IPS-15b (cell line): ENCODE results near the gene MCTP1.
"Not testable (repeated sequence)": the region's sequence is repeated elsewhere in the genome, so short reads cannot be mapped to it uniquely, and the experiment has no call there.

Experiments
- H3K27me3 ChIP-seq: one replicate; pipeline ENCODE4 v1.6.1; 2013; ENCODE audit warnings: low read length; ENCODE audit not compliant: control insufficient read depth, insufficient read depth
- H3K36me3 ChIP-seq: one replicate; pipeline ENCODE4 v1.6.1; 2013; ENCODE audit warnings: low read length; ENCODE audit not compliant: control insufficient read depth, insufficient read depth
- H3K4me1 ChIP-seq: one replicate; pipeline ENCODE4 v1.6.1; 2013; ENCODE audit warnings: mild to moderate bottlenecking, low read length; ENCODE audit not compliant: control insufficient read depth, insufficient read depth
- H3K4me3 ChIP-seq: one replicate; pipeline ENCODE4 v1.5.1; 2013; ENCODE audit warnings: low read depth, low read length
- H3K9ac ChIP-seq: one replicate; pipeline ENCODE4 v1.6.1; 2013; ENCODE audit warnings: low read depth, mild to moderate bottlenecking, low read length
- H3K9me3 ChIP-seq: one replicate; pipeline ENCODE4 v1.6.1; 2013; ENCODE audit warnings: mild to moderate bottlenecking, low read length; ENCODE audit not compliant: control insufficient read depth, insufficient read depth

The MCTP1 gene

GRCh38 chr5:94849821-94850736 lies 434.8 kb downstream of the MCTP1 start:
- H3K4me1 ChIP-seq: peaks cover 21% of the 10 kb centered on the region
- no peaks in the 10 kb centered on the region for H3K36me3 ChIP-seq
- no peaks in the 10 kb centered on the region for H3K9me3 ChIP-seq
- H3K9ac ChIP-seq: no peak overlapping the region
- no peaks in the 10 kb centered on the region for H3K27me3 ChIP-seq
- no peak overlapping the region for H3K4me3 ChIP-seq

- Histone ChIP-seq H3K9ac (no peak overlapping the region), H3K4me3 (no peak overlapping the region), H3K36me3 (no peaks in the 10 kb centered on the region), H3K4me1 (peaks cover 21% of the 10 kb centered on the region), H3K27me3 (no peaks in the 10 kb centered on the region), H3K9me3 (no peaks in the 10 kb centered on the region)
Measured at GRCh38 chr5:94849324-94849723, 435.6 kb downstream of the MCTP1 start.

GRCh38 chr5:94847726-94848125 lies 437.2 kb downstream of the MCTP1 start:
- H3K9ac ChIP-seq: no peak overlapping the region

DNA sequence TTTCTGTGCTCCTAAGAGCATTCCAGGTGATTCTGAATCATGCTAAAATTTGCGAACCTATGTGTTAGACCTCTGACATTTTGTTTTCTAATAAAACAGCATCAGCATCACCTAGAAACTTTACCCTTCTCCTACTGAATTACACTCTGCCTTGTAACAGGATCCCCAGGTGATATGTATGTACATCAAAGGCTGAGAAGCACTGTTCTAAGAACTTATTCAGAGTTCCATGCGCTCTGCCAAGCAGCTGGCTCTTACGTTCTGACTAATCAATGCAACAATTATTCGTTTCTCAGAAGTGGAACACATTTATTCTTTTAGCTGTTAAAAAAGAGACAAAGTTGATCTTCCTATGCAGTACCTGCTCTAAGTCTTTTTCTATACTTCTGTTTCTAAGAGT lies 437.9 kb downstream of the MCTP1 start:
- no peak overlapping the region for H3K9ac ChIP-seq
- H3K9me3 ChIP-seq: no peaks in the 10 kb centered on the region
- no peak overlapping the region for H3K4me3 ChIP-seq
- peaks cover 9% of the 10 kb centered on the region for H3K4me1 ChIP-seq
- H3K27me3 ChIP-seq: no peaks in the 10 kb centered on the region
- no peaks in the 10 kb centered on the region for H3K36me3 ChIP-seq

More at GRCh38 chr5:94847726-94848125, 437.2 kb downstream of the MCTP1 start:
- no peaks in the 10 kb centered on the region for H3K9me3 ChIP-seq
- no peaks in the 10 kb centered on the region for H3K36me3 ChIP-seq
- H3K27me3 ChIP-seq: no peaks in the 10 kb centered on the region
- peaks cover 10% of the 10 kb centered on the region for H3K4me1 ChIP-seq
- no peak overlapping the region for H3K4me3 ChIP-seq

GRCh38 chr5:94845696-94846095 lies 439.2 kb downstream of the MCTP1 start:
- H3K9ac ChIP-seq, H3K27me3 ChIP-seq, H3K9me3 ChIP-seq, H3K4me1 ChIP-seq, H3K4me3 ChIP-seq, H3K36me3 ChIP-seq: not testable (repeated sequence)

DNA sequence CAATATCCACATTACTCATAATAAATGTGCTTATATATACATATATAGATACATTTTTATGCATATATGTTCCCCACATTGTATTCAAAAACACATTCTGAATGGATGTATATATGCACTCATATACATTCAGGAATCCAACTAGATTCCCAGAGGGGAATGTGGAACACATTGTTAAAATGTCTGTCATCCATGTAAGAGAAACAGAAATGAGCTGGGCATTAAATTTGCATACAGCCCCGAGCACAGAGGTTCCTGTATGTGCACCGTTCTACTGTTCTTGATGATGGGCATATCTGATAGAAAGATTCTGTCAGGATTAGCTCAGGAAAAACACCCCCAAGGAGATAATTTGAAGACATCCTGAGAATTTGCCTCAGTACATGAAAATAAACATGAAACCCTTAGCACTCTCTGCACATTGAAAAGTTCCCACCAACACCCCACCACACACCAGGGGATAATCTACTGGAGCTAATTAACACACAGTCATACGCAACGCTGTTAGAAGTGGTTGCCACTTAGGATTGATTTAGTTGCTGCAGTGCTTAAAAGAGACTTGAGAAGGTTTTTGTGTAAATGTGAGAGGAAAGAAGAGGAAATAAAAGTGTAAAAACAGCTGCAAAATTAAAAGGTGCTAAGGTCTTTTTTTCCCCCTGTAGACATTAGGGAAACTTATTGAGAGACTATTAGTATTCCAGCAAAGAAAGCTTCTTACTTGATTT lies 443.1 kb downstream of the MCTP1 start:
- Histone ChIP-seq H3K9ac (no peak overlapping the region), H3K4me3 (no peak overlapping the region), H3K4me1 (no peaks in the 10 kb centered on the region), H3K27me3 (no peaks in the 10 kb centered on the region), H3K9me3 (no peaks in the 10 kb centered on the region), H3K36me3 (no peaks in the 10 kb centered on the region)

- Histone ChIP-seq H3K4me3 (no peak overlapping the region), H3K9ac (no peak overlapping the region), H3K9me3 (no peaks in the 10 kb centered on the region), H3K36me3 (no peaks in the 10 kb centered on the region), H3K4me1 (no peaks in the 10 kb centered on the region), H3K27me3 (no peaks in the 10 kb centered on the region)
Measured at GRCh38 chr5:94833851-94834250, 451.0 kb downstream of the MCTP1 start.

GRCh38 chr5:94832685-94833084 lies 452.2 kb downstream of the MCTP1 start:
- Histone ChIP-seq H3K9ac (no peak overlapping the region), H3K36me3 (no peaks in the 10 kb centered on the region), H3K9me3 (no peaks in the 10 kb centered on the region), H3K4me1 (no peaks in the 10 kb centered on the region), H3K4me3 (no peak overlapping the region), H3K27me3 (no peaks in the 10 kb centered on the region)

GRCh38 chr5:94830520-94830919 lies 454.4 kb downstream of the MCTP1 start:
- H3K9ac ChIP-seq: no peak overlapping the region
- no peaks in the 10 kb centered on the region for H3K9me3 ChIP-seq
- H3K4me1 ChIP-seq: no peaks in the 10 kb centered on the region
- no peaks in the 10 kb centered on the region for H3K27me3 ChIP-seq
- no peaks in the 10 kb centered on the region for H3K36me3 ChIP-seq
- no peak overlapping the region for H3K4me3 ChIP-seq

- not testable (repeated sequence) for H3K27me3 ChIP-seq, H3K4me3 ChIP-seq, H3K36me3 ChIP-seq, H3K9ac ChIP-seq, H3K4me1 ChIP-seq, H3K9me3 ChIP-seq
Measured at GRCh38 chr5:94828222-94828621, 456.7 kb downstream of the MCTP1 start.

DNA sequence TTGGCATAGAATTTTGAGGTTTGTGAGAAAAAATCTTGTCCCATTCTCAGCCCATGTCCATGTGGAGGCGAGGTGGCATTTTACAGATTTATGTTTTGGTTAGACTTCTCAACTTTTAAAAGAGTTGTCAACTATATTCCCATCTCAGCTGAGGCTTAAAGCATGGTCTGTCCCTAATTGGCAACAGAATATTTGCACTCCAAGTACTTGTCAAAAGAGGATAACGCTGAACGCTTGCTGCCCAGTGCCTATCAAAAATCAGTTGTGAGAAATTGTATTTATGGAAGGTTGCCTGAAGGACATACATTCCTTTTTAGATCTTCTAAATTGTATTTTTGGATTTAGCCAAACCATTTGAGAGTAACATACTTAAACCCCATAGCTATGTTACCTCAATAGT lies 464.4 kb downstream of the MCTP1 start:
- Histone ChIP-seq H3K4me3 (no peak overlapping the region), H3K9ac (no peak overlapping the region), H3K27me3 (no peaks in the 10 kb centered on the region), H3K36me3 (no peaks in the 10 kb centered on the region), H3K9me3 (no peaks in the 10 kb centered on the region), H3K4me1 (no peaks in the 10 kb centered on the region)

DNA sequence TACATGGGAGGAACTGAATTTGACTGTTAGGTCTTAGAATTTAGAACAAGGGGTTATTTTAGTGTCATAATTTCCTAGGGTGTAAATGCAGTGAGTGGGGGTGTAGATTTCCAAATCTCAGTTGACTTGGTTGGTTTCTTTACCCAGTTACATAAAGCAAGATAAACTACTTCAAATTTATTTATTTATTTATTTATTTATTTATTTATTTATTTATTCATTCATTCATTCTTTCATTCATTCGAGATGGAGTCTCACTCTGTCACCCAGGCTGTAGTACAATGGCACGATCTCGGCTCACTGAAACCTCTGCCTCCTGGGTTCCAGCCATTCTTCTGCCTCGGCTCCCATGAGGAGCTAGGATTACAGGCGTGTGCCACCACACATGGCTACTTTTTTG lies 466.0 kb downstream of the MCTP1 start:
- no peaks in the 10 kb centered on the region for H3K36me3 ChIP-seq
- H3K4me1 ChIP-seq: no peaks in the 10 kb centered on the region
- no peak overlapping the region for H3K9ac ChIP-seq
- H3K4me3 ChIP-seq: no peak overlapping the region
- no peaks in the 10 kb centered on the region for H3K27me3 ChIP-seq
- no peaks in the 10 kb centered on the region for H3K9me3 ChIP-seq
